GM21447 (cell line): ENCODE measurements around the gene COL4A1.

Experiments used
- ATAC-seq: cut with Tn5 transposase; IDR thresholded peaks from one replicate; pipeline ENCODE4 v1.9.1; 2021; ENCODE audit not compliant: unreplicated experiment

Gene COL4A1

DNA sequence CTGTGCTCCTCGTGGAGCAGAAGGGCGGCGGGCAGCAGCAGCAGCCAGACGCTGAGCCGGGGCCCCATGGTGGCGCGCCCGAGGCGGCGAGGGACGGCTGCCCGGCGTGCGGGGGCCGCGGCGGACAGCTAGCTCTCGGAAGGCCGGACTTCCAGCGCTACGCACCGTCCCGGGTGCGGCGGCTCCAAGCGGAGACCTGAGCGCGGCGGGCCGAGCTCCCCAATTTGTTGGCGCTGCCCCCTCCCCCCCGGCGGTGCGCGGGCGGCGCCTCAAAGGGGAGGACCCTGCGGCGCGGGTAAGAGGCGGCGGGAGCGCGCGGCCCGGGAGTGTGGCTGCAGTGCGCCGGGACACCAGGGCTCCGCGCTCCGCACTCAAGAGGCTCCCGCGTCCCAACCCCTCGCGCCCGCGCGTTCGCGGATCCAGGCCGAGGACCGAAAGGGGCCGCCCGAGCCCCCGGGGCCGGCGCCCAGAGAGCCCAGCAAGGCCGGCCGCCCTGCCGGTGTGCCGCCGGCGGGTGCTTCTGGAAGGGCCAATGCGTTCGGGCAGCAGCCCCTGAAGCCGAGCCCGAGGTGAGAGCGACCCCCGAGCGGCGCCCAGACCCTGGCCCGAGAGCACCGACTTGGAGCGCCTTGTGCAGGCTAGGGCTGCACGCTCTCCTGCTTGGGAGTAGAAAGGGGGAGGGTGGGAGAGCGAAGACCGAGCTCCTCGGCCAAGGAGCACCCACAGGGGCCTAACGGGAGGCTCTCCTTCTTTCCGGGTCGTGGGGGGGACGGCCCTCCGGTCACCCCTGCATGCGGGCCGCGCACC, at the start of gene COL4A1, which contains the start of gene COL4A2:
TSS of gene COL4A1 (minus strand) at position 198 of the 807 bp plus-strand sequence. CDS start at position 68, 130 bp downstream.
TSS of gene COL4A2 (plus strand) at position 325 of the 807 bp plus-strand sequence. CDS start 620 bp downstream, outside the sequence.
- no peak for ATAC-seq

DNA sequence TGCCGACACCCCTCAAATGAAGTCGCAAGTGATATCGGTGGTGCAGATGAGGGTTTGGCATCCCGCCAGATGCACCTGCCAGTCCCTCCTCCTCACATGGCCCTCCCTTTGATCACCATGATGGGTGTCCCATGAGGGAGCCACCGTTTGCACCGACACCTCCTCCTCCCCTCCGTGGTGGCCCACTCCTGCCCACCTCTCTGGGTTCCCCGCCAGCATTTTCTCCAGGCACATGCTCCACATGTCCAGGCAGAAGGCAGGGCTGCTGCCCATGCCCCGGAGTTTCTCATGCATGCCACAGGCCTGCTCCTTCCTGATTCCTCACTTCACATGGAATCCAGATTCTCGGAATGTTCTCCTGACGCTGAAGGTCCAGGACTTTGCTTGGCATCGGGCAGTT, 49.4 kb upstream of the COL4A1 start:
- no peak for ATAC-seq

DNA sequence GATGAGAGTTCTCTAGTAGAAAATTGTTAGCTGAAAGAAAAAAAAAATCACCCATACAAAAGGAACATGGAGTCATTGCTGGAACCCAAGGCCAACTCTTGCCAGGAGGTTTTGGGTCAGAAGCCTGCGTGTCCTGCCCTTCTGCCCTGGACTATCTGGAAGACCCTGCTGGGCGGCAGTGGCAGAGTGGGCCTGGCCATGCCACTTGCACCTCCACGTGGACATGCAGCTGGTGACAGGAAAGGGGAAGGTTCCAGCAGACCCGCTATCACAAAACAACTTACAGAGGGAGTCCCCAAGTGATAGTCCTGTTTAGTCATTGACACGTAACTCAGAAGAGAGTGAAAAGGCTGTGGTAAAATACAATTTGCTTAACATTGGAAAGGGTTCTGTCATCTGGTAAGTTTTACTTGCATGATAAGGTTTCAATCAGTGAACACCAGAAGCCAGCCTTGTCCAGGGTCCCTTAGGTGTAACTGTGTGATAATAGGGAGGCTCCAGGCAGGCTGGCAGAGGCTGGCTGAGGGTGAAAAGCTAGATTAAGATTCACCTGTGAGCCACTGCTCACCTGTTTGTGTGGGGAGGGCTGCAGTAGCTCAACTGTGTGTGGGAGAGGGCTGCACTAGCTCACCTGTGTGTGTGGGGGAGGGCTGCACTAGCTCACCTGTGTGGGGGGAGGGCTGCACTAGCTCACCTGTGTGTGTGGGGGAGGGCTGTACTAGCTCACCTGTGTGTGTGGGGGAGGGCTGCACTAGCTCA, 47.9 kb upstream of the COL4A1 start:
- ATAC-seq = no peak

DNA sequence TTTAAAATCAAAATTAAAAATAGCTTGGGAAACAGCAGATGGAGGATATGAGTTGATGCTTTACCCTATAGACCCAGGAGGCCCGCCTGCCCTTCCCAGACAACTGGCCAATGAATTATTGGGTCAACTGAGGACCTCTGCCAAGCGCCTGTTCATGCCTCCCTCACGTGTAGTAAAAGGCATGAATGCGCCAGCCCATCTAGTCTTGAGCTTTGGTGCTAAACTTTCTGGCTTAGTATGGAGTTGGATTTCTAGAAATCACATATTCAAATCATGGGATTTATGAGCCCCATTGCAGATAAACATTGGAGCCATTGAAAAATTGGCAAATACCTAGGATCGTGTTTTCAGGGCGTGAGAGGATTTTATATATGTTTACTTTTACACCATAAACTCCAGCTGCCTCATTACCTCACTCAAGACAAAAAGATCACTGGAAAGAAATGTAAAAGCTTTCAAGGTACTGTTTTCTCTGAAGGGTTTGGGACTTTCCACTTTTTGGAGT, 47.2 kb upstream of the COL4A1 start:
- ATAC-seq = no peak

DNA sequence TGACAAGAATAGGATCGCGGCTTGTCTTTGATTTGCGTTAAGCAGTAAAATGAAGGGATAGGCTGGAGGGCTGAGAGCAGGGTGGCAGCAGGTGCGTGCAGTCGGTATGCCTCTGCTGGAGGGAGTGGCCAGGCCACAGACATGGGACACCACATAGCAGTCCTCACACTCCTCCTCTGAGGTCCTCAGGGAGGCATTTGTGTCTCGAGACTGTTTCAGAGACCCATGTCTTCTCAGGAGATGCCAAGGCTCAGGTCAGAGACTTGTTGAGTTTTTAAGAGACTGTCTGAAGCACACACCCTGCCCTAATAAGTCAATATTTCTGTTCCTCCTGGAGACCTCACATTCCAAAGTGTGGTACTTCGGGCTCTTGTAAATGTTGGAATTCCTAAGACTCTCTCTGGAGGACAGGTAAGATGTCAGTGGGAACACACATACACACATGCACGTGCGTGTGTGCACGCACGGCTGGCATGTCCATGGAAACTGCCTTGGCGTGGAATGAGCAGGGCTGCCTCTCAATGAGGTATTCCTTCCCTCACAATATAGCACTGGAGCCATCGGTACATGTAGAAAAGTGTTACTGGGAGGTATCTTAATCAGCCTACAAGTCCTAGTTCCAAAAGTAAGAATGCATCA, 46.5 kb upstream of the COL4A1 start:
- no peak for ATAC-seq

DNA sequence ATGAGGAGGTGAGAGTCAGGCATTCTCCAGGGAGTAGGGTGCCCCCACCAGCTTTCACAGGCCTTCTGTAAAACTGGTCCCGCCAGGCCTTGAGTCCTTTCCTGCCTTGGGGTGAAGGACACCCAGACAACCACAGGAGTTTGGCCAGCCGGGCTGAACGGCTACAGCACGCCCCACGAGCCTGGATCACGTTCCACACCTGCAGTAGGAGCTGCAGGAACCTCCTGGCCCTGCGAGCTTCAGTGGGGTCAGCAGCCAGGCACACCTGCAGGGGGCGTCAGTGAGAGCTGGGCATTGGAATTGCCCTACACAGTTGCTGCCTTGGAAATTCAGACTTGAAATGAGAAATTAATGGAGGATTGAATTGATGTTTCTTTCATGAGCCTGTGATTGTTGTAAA, 45.8 kb upstream of the COL4A1 start:
- ATAC-seq = no peak

DNA sequence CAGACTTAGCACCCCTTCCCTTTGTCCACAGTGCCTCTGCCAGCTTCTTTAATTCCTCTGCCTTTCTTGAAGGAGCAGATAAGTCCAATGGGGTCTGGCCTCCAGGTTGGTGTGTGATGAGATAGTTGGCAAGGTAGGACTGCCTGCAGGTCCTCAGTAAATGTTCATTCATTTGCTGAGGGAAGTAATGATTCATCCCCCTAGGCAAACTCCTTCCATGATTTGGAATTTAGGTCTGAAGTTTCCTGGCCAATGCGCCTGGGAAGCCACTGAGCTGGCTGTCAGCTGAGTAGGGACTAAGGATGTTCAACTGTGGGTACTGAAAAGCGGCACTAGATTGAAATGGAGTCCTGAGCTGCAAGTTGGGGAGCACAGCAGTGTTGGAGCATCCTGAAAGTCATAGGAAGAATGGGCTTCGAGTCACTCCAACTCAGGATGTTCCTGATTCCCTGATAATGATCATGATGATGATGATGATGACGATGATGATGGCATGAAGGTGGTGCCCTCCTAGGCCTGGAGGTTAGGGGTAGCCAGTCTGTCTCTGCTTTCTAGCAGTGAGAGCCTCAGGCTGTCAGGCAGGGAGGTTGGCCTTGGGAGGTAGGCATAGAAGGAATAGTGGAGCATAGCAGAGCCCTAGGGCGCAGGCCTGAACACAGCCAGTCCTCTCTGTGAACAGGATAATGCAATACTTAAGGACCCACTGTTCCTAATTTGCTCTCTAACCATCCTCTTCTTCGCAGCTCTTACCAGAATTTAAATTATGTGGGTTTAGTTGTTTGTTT, 44.9 kb upstream of the COL4A1 start:
- no peak for ATAC-seq

DNA sequence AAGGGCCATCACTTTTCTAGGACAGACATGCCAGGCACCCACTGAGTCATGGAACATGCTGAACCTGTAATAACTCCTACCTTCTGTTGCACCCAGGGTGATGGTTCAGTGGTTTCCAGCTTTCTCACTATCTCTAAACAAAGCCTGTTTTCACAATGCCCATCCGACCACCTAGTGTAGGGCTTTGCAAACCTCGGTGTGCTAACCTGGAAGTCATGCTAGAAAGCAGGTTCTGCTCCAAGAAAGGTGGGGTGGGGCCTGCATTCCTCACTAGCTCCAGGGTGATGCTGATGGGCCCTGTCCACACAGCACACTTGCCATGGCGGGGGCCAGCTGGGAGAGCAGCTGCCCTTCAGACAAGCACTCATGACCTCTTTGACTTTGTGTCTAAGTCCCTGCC, 43.6 kb upstream of the COL4A1 start:
- no peak for ATAC-seq

DNA sequence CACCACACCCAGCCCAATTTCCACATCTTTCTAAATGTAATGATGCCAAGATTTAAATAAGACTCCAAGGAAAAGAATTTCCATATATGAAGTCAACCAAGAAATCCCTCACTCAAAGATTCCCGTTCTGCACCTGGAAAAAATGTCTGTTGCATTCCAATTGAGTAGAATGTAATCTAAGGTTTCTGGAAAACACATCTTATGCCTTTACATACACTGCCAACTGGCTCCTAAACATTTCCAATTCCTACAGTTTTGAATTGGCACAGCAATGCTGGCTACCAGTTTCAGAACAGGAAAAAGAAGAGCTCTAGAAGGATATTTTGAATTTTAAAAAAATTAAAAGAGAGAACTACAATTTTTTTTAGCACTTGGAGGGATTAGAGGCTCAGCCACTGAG, 43.1 kb upstream of the COL4A1 start:
- no peak for ATAC-seq

DNA sequence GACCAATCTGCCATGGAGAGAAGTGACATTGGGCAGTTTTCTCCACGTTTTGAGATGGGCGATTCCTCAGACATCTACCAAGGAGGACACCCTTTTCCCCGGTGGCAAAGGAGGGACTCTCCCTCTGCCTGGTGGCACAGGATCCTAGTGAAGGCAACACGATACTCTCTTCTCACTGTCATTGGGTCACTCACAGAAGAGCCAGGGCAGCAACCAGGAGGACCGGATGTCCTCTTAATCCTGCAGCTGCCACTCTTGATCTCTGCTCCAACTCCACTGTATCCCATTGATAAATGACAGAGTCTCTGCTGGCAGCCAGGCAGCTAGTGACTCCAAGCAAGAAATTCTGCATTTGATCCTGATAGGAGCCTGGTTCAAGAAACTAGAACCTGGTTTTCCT, 42.3 kb upstream of the COL4A1 start:
- no peak for ATAC-seq

DNA sequence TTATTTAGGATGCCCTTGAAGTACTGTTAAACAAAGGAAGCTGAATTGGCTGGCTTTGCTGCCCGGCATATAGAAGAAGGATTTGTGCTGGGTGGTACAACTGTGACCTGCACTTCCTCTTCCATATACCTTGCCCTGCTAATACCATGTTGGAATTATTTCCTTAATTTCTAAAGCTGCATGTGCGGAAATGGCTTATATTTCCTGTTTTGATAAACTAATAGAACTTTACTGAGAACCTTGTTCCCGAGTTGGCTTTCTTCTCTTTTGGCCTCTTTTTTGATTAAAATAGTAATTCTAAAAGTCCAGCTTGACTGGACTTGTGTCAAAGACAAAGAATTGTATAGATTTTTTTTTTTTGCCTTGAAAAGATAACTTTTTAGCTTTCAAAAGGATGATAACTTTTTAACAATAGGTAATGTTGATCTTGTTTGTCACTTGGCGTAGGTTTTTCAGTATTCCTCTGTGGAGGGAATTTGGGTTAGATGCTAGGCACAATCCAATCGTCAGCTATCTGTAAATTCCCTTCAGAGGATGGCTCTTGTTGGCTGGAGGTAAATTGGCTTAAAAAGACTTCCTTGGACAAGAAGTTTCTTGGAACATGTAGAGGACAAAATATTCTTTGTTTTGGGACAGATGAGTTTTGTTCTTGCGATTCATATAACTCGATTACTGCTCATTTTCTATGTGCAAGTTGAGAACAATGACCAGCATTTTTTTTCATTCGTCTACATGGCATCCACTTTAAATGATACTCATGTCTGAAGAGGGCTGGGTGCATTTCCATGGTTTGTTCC, 41.5 kb upstream of the COL4A1 start:
- no peak for ATAC-seq

DNA sequence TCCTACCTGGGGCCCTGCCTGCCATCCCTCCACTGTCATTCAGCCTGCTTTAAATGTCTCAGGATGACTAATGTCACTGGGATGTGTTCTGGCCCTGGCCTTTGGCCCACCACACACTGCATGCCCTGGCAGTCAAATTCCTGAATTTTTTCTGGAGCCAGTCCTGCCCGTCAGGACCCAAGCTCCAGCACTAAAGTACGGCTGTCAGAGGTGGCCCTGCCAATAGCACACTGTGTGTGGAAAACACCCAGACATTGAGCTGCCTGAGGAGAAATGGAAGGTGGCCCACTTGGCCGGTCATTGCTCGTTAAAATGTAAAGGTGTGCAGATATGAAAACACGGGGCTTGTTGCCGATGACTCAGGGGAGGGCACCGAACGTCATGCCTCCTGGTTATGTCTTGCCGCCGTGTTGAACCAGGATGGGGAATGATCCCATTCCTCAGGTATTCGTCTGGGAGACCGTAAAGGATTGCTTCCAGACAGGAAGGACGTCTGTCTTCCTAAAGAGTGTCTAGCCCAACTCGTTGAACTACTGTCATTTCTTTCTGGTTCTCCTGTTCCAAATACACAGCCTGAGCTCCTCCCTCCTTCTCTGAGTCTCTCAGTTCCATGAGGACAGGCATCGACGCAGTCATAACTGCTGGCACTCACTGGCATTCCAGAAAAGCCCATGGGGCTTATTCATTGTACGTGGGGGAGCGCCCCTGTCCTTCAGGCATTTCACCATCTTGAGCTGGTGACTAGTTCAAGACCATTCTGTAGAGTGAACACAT, 40.8 kb upstream of the COL4A1 start:
- ATAC-seq = no peak

DNA sequence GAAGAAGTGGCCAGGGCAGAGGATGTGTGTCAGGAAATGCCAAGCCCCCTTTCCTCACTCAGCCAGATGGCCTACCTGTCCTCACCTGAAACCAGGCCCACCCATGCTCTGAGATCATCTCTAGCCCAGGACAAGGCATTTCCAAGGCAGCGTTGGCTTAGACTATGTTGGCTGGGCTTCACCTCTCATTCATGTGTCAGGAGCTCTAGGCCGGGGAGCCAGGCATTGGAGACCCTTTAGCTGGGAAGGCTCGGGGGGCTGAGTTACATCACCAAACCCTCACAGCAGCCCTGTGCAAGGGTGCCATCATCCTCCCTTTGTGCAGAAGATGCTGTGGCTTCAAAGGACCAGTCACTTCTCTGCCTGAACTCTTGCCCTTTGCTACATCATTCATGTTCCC, 40.1 kb upstream of the COL4A1 start:
- ATAC-seq = no peak

DNA sequence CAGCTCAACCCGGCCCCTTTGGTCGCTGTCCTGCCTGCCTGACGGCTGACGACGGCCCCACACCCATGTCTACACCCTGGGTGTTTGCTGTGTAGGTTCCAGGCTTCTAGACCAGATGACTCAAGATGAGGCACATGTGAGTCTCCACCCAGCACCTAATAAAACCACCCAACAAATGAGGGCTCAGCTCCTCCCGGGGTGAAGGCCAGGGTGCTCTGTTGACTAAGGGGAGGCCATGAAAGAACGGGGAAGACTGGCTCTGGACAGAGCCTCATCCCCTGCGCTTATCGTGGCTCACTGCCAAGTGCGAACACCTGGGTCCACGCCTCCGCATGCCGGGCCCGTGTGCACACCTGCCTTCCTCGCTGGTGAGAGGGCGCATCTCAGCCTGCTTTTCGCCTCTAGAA, 39.7 kb upstream of the COL4A1 start:
- ATAC-seq = no peak

DNA sequence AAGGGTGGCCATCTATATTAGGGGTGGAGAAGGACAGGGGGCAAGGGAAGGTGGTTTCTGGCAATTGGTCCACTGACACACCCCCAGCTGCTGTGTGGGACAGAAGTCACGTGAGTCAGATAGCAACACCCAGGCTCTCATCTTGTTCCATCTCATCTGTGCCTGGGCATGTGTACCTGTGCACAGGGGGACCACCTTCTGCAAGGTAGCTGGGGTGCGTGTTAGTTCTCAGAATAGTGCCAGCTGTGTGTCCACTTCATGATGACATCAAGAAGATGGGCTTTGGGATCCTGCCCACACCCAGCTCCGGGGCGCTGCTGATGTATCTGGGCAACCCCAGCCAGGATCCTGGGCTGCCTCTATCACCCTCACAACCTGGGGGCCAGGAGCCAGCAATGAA, 38.7 kb upstream of the COL4A1 start:
- no peak for ATAC-seq

DNA sequence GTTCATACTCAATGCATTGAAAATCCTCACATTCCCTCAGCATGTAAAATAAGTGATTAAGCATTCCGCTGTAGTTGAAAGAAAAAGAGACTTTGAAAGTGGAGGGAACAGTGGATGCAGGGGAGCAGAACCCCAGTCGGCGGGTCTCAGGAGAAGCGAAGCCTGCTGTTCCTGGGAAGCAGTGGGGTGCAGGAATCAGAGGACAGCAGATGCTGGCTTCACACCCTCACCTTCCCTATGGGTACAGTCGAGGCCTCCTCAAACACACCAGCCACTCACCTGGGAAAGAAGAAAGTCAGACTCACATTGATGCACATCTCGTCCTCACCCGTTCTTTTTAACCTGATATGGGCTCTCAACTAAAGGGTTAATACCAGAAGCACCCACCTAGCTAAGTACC, 38.3 kb upstream of the COL4A1 start:
- ATAC-seq = no peak

DNA sequence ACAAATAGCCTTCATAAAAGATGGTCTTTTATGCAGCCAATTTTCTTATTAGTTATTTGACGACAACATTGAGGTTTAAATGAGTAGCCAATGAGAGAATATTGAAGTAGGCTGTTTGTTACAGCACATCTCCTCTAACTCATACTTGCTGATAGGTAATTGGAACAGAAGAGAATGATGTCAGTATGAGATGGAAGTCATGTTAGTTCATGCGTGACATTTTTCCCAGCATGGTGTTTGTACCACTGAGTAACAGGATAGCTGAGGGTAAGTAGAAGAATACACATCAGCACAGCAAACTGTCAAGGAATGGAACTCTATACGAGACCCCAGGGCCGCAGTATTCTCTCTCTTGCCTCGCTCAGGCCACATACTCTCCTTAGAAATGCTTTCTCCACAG, 37.4 kb upstream of the COL4A1 start:
- ATAC-seq = no peak

DNA sequence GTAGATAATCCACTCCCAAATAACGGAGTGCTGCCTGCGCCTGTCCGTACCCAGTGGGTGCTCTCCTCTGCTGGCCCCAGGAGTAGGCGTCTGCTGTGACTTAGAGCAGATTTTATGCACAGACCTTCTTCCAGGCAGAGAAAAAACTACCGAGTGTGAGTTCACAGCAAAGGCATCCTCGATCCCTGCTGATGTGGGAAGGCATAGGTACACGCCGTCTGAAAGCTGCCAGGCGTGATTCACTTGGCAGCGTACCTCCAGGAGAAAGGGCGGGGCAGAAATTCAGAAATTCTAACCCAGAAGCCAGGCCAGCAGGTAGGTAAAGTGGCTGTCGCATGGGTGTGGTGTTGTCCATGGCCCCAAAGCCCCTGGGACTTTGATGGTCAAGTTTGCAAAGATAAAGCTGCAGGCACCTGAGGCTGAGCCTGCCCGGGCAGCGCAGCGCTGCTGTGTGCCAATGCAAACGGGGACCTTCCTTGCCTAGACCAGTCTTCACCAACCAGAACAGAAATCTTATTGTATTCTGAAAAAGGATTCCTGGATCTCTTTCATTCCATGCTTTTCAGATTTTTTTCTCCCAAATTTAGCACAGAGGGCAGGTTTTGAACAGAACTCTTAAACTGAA, 36.4 kb upstream of the COL4A1 start:
- ATAC-seq = no peak

DNA sequence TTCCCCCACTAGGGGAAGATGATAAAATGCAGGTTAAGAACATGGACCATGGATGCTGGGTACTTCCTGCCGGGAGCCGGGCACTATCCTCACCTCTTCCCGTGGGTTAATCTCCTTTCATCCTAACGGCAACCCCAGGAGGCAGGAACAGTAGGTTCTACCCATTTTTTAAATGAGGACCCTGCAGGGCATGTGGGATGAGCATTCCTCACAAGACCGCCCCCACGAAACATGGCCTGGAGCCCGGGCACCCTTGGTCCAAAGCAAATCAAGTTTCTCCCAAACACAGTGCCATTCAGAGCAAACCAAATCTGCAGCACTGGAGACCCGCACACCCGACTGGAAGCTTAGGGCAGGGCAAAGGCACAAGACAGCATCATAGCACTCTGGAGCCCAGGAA, 35.5 kb upstream of the COL4A1 start:
- ATAC-seq = no peak
